B cell (primary cell): ENCODE data around the gene NTMT1. TPM values are rescaled to one million over a fixed set of nuclear protein-coding genes. Genes with fewer than 3 reads are reported as not detected.

ENCODE experiments used
- ATAC-seq: fragments of 200-7000 bp; cut with Tn5 transposase; one replicate; pipeline ENCODE4 v1.10.0; 2021; ENCODE audit warnings: low read depth, mild to moderate bottlenecking, moderate number of reproducible peaks, moderate library complexity
- CTCF ChIA-PET: fragments of 350-600 bp; sonication (Branson Sonifier 250); formaldehyde crosslinking; loops from one replicate; lab custom pipeline; 2021; ENCODE audit warnings: antibody characterized with exemption, inconsistent platforms; lab: Charles Lee
- POLR2A ChIA-PET: fragments of 350-600 bp; sonication (Branson Sonifier 250); formaldehyde crosslinking; loops from one replicate; lab custom pipeline; 2021; ENCODE audit warnings: antibody characterized with exemption; lab: Charles Lee
- DNase-seq: peaks from one replicate; pipeline ENCODE4 v3.0.0; 2013
- H2AFZ ChIP-seq: 2 replicates; pipeline ENCODE4 v1.6.1; 2012; ENCODE audit warnings: mild to moderate bottlenecking, low read depth, low read length; ENCODE audit not compliant: insufficient read depth, poor library complexity, severe bottlenecking
- H3K27ac ChIP-seq, 2 donors: 1 replicate in 1 of 2; 2 replicates in 1 of 2; pipeline ENCODE4 v1.5.1; 2012 to 2013; ENCODE audit warnings: low read length in 2 of 2, mild to moderate bottlenecking in 2 of 2, moderate library complexity in 1 of 2
- H3K27me3 ChIP-seq, 4 experiments: fragments of 200-600 bp in 1 of 4; sonication (generic) in 1 of 4; replicated peaks in 1 of 4; 1 replicate in 2 of 4; 2 replicates in 2 of 4; pipeline versions ENCODE4 v1.6.1 to v1.7.0; 2013 to 2016; ENCODE audit warnings: low read length in 3 of 4, mild to moderate bottlenecking in 2 of 4, mixed read lengths in 1 of 4, moderate library complexity in 1 of 4; ENCODE audit not compliant: insufficient read depth in 4 of 4, control insufficient read depth in 3 of 4; ENCODE audit errors: control extremely low read depth in 1 of 4
- H3K36me3 ChIP-seq, 2 experiments: replicated peaks in 1 of 2; 1 replicate in 1 of 2; 2 replicates in 1 of 2; pipeline versions ENCODE4 v1.6.1 to v1.7.1; 2013; ENCODE audit warnings: low read length in 1 of 2; ENCODE audit not compliant: insufficient read depth in 2 of 2, control insufficient read depth in 1 of 2; ENCODE audit errors: control extremely low read depth in 1 of 2, extremely low read depth in 1 of 2
- H3K4me1 ChIP-seq, 2 donors: fragments of 200-600 bp in 1 of 2; sonication (generic) in 1 of 2; 1 replicate in 1 of 2; 2 replicates in 1 of 2; pipeline versions ENCODE4 v1.5.1 to v1.6.1; 2013 to 2017; ENCODE audit warnings: low read length in 2 of 2; ENCODE audit not compliant: control insufficient read depth in 2 of 2, insufficient read depth in 2 of 2
- H3K4me2 ChIP-seq: replicated peaks from 2 replicates; pipeline ENCODE3; 2012; ENCODE audit warnings: mild to moderate bottlenecking, low read depth, low read length; ENCODE audit not compliant: poor library complexity, severe bottlenecking
- H3K4me3 ChIP-seq, 5 experiments: fragments of 200-600 bp in 1 of 5; sonication (generic) in 1 of 5; 1 replicate in 3 of 5; 2 replicates in 2 of 5; pipeline versions ENCODE4 v1.5.1 to v1.7.0; 2011 to 2016; ENCODE audit warnings: low read length in 4 of 5, mild to moderate bottlenecking in 4 of 5, low read depth in 2 of 5, control low read depth in 1 of 5, moderate library complexity in 1 of 5; ENCODE audit not compliant: insufficient read depth in 1 of 5; ENCODE audit errors: control extremely low read depth in 1 of 5, extremely low read depth in 1 of 5
- H3K79me2 ChIP-seq: fragments of 200-600 bp; sonication (generic); one replicate; pipeline ENCODE4 v1.6.0; 2016; ENCODE audit warnings: low read length; ENCODE audit not compliant: control insufficient read depth, insufficient read depth
- H3K9ac ChIP-seq: fragments of 200-600 bp; sonication (generic); 2 replicates; pipeline ENCODE4 v1.6.1; 2017; ENCODE audit warnings: mild to moderate bottlenecking, low read length, moderate library complexity
- H3K9me3 ChIP-seq, 3 donors: one replicate each; pipeline versions ENCODE4 v1.6.1 to v1.7.1; 2013; ENCODE audit warnings: low read length in 2 of 3; ENCODE audit not compliant: control insufficient read depth in 2 of 3, insufficient read depth in 1 of 3; ENCODE audit errors: control extremely low read depth in 1 of 3
- H4K20me1 ChIP-seq: 2 replicates; pipeline ENCODE4 v1.6.0; 2012; ENCODE audit warnings: mild to moderate bottlenecking, low read length; ENCODE audit not compliant: insufficient read depth, control insufficient read depth, poor library complexity, severe bottlenecking
- H3K27ac Mint-ChIP-seq: one replicate; pipeline ENCODE4 v1.8.0; 2021; ENCODE audit warnings: mixed read lengths
- H3K27me3 Mint-ChIP-seq: one replicate; pipeline ENCODE4 v1.8.0; 2021; ENCODE audit warnings: mixed read lengths
- H3K4me1 Mint-ChIP-seq: one replicate; pipeline ENCODE4 v1.8.0; 2021; ENCODE audit warnings: mixed read lengths
- H3K4me3 Mint-ChIP-seq: one replicate; pipeline ENCODE4 v1.8.0; 2021; ENCODE audit warnings: mixed read lengths
- H3K9me3 Mint-ChIP-seq: one replicate; pipeline ENCODE4 v1.8.0; 2022; ENCODE audit warnings: mixed read lengths; ENCODE audit not compliant: insufficient read depth
- CTCF ChIP-seq: fragments of 200-600 bp; IDR thresholded peaks from one replicate; pipeline ENCODE4 v1.8.0; 2022; ENCODE audit warnings: antibody characterized with exemption, mild to moderate bottlenecking
- EZH2 ChIP-seq: IDR thresholded peaks from 2 replicates; pipeline ENCODE4 v1.6.1; 2012; ENCODE audit warnings: borderline replicate concordance, low read depth, mild to moderate bottlenecking, moderate library complexity, low read length; ENCODE audit not compliant: insufficient read depth, poor library complexity, severe bottlenecking
- WGBS: methylation state at CpG from one replicate; pipeline ENCODE4 v1.1.5; 2013; ENCODE audit warnings: missing lambda C conversion rate; ENCODE audit not compliant: insufficient coverage; 5-methylcytosine and 5-hydroxymethylcytosine counted together
- intact Hi-C: fragments of 100-400 bp; cut with micrococcal nuclease; formaldehyde crosslinking; loops from one replicate; pipeline ENCODE4 v1.10.0; 2022
- polyA plus RNA-seq: library from polyadenylated mRNA; depleted of rRNA; stranded (reverse); fragments of >200 nt; gene quantifications from 2 replicates; pipeline ENCODE4 v1.2.3, GENCODE V29; 2012
- total RNA-seq, 2 donors: library from RNA; stranded (reverse); fragments of 120-200 nt in 1 of 2; gene quantifications; 1 replicate in 1 of 2; 2 replicates in 1 of 2; pipeline versions ENCODE4 v1.2.3 to v1.2.4, GENCODE V29; 2013 to 2022

The NTMT1 gene
- total and polyA plus RNA-seq, 2 donors (not counting 1 experiment from before 2014, with no cell fraction given) = 21.8 to 35.3 TPM

DNA sequence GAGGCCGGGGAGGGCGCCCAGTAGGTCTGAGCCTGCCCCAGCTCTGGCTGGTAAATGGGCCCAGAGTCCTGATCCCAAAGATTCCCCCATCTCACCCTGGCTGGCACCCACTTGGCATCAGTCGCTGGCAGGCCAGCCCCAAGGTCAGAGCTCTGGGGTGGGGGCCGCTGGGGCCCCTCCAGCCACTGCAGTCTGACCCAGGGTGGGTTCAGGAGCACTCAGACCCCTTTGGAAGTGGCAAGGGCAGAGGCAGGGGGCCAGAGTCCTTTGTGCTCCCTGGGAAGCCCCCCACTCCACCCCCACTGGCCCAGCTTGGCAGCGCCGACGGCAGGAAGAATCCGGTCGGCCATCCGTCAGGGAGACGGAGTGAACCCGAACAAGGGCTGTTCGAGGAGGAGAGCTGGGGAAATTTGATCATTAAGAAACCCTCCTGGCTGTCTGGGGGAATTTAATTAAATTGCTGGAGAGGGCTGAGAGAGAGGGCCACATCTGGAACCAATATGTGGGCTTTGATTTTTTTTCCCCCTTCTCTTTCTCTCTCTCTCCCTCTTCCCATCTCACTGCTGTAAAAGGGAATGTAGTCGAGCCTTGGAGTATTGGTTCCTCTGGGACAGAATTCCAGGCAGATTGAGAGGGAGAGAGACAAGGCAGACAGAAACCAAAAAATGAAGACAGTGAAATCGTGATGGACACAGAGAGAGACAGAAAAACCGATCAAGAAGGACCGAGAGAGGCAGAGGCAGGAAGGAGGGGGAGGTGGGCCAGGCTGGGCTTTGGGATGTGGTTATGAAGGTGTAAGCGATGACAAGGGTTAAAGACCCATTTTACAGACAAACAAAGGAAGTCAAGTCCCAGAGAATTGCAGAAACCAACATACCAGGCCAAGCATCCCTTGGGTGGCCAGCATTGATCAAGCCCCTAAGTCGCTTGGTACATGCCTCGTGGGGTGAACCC lies 24.0 kb downstream of the NTMT1 start:
- no peak overlapping the region for H3K9ac ChIP-seq
- ATAC-seq = no peak
- no peaks in the 10 kb centered on the region for H3K27me3 ChIP-seq
- intact Hi-C loops = no loop called here
- no peak overlapping the region for H3K4me2 ChIP-seq
- H3K4me3 Mint-ChIP-seq = no peak overlapping the region
- peaks cover 0 to 5% (median 0%) of the 10 kb centered on the region in 3 donors for H3K9me3 ChIP-seq
- H3K79me2 ChIP-seq = no peaks in the 10 kb centered on the region
- 92% methylated on average over 12 of the region's 20 CpGs for WGBS
- CTCF ChIA-PET = interaction anchor here (1.2 kb wide), 1 partner anchor 10 kb away, joined by 3 read pairs; no protein-coding TSS in a partner anchor
- no peak overlapping the region for H3K27ac ChIP-seq
- no peaks in the 10 kb centered on the region for H3K36me3 ChIP-seq
- no peaks in the 10 kb centered on the region for H3K9me3 Mint-ChIP-seq
- no peak overlapping the region for H2AFZ ChIP-seq
- no peak overlapping the region for H3K4me3 ChIP-seq
- H3K4me1 ChIP-seq = no peaks in the 10 kb centered on the region
- POLR2A ChIA-PET = no interaction called here
- no peak for DNase-seq
- H3K27me3 Mint-ChIP-seq = peaks cover 17% of the 10 kb centered on the region
- no peak for TF ChIP-seq CTCF
- no peak for TF ChIP-seq EZH2
- H3K4me1 Mint-ChIP-seq = no peaks in the 10 kb centered on the region
- no peaks in the 10 kb centered on the region for H4K20me1 ChIP-seq
- H3K27ac Mint-ChIP-seq = no peak overlapping the region

DNA sequence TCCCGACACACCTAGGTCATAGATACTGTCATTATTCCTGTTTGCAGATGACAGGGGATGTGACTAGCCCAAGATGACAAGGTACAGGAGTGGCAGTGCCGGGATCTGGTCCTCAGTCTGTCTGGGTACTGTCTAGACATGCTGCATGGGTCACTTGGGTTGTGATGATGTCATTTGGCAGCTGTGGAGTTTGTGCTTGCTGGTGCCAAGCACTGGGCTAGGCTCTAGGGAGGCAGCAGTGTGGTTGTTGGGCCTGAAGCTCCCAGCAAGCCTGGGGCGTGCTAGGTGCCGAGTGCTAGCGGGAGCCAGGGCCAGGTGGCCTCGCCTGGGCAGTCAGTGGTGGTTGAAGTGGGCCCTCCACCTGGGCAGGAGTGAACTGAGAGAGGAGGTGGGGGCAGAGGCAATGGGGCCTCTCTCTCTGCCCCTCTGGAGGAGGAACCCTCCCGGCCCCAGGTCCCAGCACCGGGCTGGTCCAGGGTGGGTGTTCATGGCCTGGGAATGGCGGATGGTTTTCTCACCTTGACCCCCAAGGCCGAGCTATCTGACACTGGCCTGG lies 24.8 kb downstream of the NTMT1 start:
- ChIA-PET POLR2A (no interaction called here), CTCF (interaction anchor here (1.2 kb wide), 1 partner anchor 11 kb away, joined by 3 read pairs; no protein-coding TSS in a partner anchor)
- Histone ChIP-seq H3K4me2 (no peak overlapping the region), H3K27ac (no peak overlapping the region), H2AFZ (no peak overlapping the region), H3K9ac (no peak overlapping the region), H3K79me2 (no peaks in the 10 kb centered on the region), H3K9me3 (peaks cover 0 to 5% (median 0%) of the 10 kb centered on the region in 3 donors), H3K27me3 (no peaks in the 10 kb centered on the region), H3K4me1 (no peaks in the 10 kb centered on the region), H3K36me3 (no peaks in the 10 kb centered on the region), H3K4me3 (no peak overlapping the region), H4K20me1 (no peaks in the 10 kb centered on the region)
- Mint-ChIP-seq H3K27me3 (peaks cover 19% of the 10 kb centered on the region), H3K4me1 (no peaks in the 10 kb centered on the region), H3K27ac (no peak overlapping the region), H3K4me3 (no peak overlapping the region), H3K9me3 (no peaks in the 10 kb centered on the region)
- DNase-seq = no peak
- intact Hi-C loops = no loop called here
- no peak for TF ChIP-seq EZH2
- TF ChIP-seq CTCF = no peak
- 89% methylated on average over 10 of the region's 10 CpGs for WGBS
- no peak for ATAC-seq
